ENCODE measurements around the gene GAK.

DNA sequence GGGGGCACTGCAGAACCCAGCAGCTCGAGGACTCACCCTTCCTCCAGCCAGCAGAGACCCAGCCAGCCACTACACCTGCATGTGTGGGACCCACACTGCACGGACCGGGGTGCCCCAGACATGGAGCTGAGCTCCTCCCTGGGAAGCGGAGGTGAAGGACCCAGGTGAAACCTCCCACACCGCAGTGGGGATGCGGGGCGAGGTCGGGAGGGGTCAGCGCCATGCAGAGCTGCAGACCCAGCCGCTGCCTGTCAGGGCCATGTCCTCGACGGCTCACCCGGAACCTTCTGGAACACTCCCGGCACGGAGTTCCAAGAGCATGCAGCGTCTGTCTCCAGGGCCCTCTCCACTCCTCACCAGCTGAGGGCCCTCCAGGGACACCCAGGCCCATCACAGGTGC, 42.6 kb downstream of the GAK start:
- TF ChIP-seq, protein P1, sequence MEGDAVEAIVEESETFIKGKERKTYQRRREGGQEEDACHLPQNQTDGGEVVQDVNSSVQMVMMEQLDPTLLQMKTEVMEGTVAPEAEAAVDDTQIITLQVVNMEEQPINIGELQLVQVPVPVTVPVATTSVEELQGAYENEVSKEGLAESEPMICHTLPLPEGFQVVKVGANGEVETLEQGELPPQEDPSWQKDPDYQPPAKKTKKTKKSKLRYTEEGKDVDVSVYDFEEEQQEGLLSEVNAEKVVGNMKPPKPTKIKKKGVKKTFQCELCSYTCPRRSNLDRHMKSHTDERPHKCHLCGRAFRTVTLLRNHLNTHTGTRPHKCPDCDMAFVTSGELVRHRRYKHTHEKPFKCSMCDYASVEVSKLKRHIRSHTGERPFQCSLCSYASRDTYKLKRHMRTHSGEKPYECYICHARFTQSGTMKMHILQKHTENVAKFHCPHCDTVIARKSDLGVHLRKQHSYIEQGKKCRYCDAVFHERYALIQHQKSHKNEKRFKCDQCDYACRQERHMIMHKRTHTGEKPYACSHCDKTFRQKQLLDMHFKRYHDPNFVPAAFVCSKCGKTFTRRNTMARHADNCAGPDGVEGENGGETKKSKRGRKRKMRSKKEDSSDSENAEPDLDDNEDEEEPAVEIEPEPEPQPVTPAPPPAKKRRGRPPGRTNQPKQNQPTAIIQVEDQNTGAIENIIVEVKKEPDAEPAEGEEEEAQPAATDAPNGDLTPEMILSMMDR (IDR thresholded peaks at IDR 0.05 in 4 of 5, conservative IDR thresholded peaks at IDR 0.05 in 1 of 5) = no peak
- no peak for TF ChIP-seq POLR2A (IDR thresholded peaks at IDR 0.05)

Data from gastrocnemius medialis (tissue), 4 donors.